H9 (cell line): ENCODE data around the gene GRID2. TPM values are rescaled to one million over a fixed set of nuclear protein-coding genes. Genes with fewer than 3 reads are reported as not detected.
A peak's percentile ranks its signal among the peaks of the same experiment; 100 is the strongest.

Experiments
- DNase-seq: peaks from one replicate; pipeline ENCODE4 v3.0.0-alpha.2; 2017
- H2AFZ ChIP-seq: one replicate; pipeline ENCODE4 v1.6.1; 2013; ENCODE audit warnings: mild to moderate bottlenecking, low read length, control low read depth, moderate library complexity
- H2AK5ac ChIP-seq: 2 replicates; pipeline ENCODE4 v1.6.1; 2013; ENCODE audit warnings: low read length, control low read depth, mixed read lengths; ENCODE audit not compliant: insufficient read length
- H2BK120ac ChIP-seq: one replicate; pipeline ENCODE4 v1.6.1; 2013; ENCODE audit warnings: low read depth, mild to moderate bottlenecking, low read length, control low read depth, inconsistent platforms; ENCODE audit not compliant: poor library complexity, severe bottlenecking
- H2BK12ac ChIP-seq: 2 replicates; pipeline ENCODE4 v1.6.1; 2013; ENCODE audit warnings: low read length, control low read depth, mixed read lengths, low read depth; ENCODE audit not compliant: insufficient read length
- H2BK15ac ChIP-seq: 2 replicates; pipeline ENCODE4 v1.6.1; 2013; ENCODE audit warnings: low read depth, low read length, control low read depth
- H2BK20ac ChIP-seq: one replicate; pipeline ENCODE4 v1.6.1; 2013; ENCODE audit warnings: low read depth, mild to moderate bottlenecking, low read length, control low read depth, inconsistent platforms; ENCODE audit not compliant: poor library complexity, severe bottlenecking
- H2BK5ac ChIP-seq: 2 replicates; pipeline ENCODE4 v1.6.1; 2013; ENCODE audit warnings: low read length, control low read depth, mixed read lengths; ENCODE audit not compliant: insufficient read length
- H3K14ac ChIP-seq: 2 replicates; pipeline ENCODE4 v1.6.1; 2013; ENCODE audit warnings: low read length, control low read depth; ENCODE audit not compliant: insufficient read depth
- H3K18ac ChIP-seq: 2 replicates; pipeline ENCODE4 v1.6.1; 2013; ENCODE audit warnings: low read depth, mild to moderate bottlenecking, mixed read lengths, low read length, control low read depth; ENCODE audit not compliant: insufficient read length
- H3K23ac ChIP-seq: 2 replicates; pipeline ENCODE4 v1.6.1; 2013; ENCODE audit warnings: low read length, control low read depth, mixed read lengths, low read depth; ENCODE audit not compliant: insufficient read length
- H3K23me2 ChIP-seq: 2 replicates; pipeline ENCODE4 v1.6.1; 2013; ENCODE audit warnings: low read depth, mild to moderate bottlenecking, mixed read lengths, low read length, control low read depth; ENCODE audit not compliant: insufficient read length, poor library complexity, severe bottlenecking
- H3K27ac ChIP-seq: 2 replicates; pipeline ENCODE4 v1.5.1; 2013; ENCODE audit warnings: low read length, control low read depth, mixed read lengths, low read depth; ENCODE audit not compliant: insufficient read length
- H3K27me3 ChIP-seq: 2 replicates; pipeline ENCODE4 v1.6.1; 2013; ENCODE audit warnings: low read length, control low read depth, inconsistent platforms; ENCODE audit not compliant: insufficient read depth
- H3K4ac ChIP-seq: 2 replicates; pipeline ENCODE4 v1.6.1; 2013; ENCODE audit warnings: low read depth, mild to moderate bottlenecking, control low read depth, inconsistent platforms, low read length, moderate library complexity
- H3K4me1 ChIP-seq: 2 replicates; pipeline ENCODE4 v1.6.1; 2013; ENCODE audit warnings: low read length, control low read depth, inconsistent platforms; ENCODE audit not compliant: insufficient read depth
- H3K4me2 ChIP-seq: 2 replicates; pipeline ENCODE4 v1.6.1; 2013; ENCODE audit warnings: low read length, control low read depth, mixed read lengths; ENCODE audit not compliant: insufficient read length, insufficient read depth
- H3K56ac ChIP-seq: 2 replicates; pipeline ENCODE4 v1.6.1; 2013; ENCODE audit warnings: low read depth, mild to moderate bottlenecking, mixed read lengths, low read length, control low read depth; ENCODE audit not compliant: insufficient read length
- H3K79me1 ChIP-seq: 2 replicates; pipeline ENCODE4 v1.6.1; 2013; ENCODE audit warnings: low read depth, mild to moderate bottlenecking, moderate library complexity, low read length, control low read depth, inconsistent platforms; ENCODE audit not compliant: insufficient read depth, poor library complexity, severe bottlenecking
- H3K79me2 ChIP-seq: 2 replicates; pipeline ENCODE4 v1.6.1; 2013; ENCODE audit warnings: low read length, control low read depth, inconsistent platforms; ENCODE audit not compliant: insufficient read depth
- H3K9ac ChIP-seq: 2 replicates; pipeline ENCODE4 v1.6.1; 2013; ENCODE audit warnings: low read length, control low read depth, mixed read lengths; ENCODE audit not compliant: insufficient read length; ENCODE audit errors: extremely low read depth
- H3K9me3 ChIP-seq: one replicate; pipeline ENCODE4 v1.6.1; 2013; ENCODE audit warnings: low read depth, low read length, inconsistent platforms; ENCODE audit not compliant: control insufficient read depth
- H3T11ph ChIP-seq: one replicate; pipeline ENCODE4 v1.6.1; 2013; ENCODE audit warnings: mild to moderate bottlenecking, low read length, control low read depth, inconsistent platforms
- H4K20me1 ChIP-seq: one replicate; pipeline ENCODE4 v1.6.1; 2013; ENCODE audit not compliant: control insufficient read depth, insufficient read length, insufficient read depth
- H4K5ac ChIP-seq: 2 replicates; pipeline ENCODE4 v1.6.1; 2013; ENCODE audit warnings: low read depth, mild to moderate bottlenecking, mixed read lengths, low read length, control low read depth; ENCODE audit not compliant: insufficient read length
- H4K8ac ChIP-seq: replicated peaks from 2 replicates; pipeline ENCODE4 v1.6.1; 2013; ENCODE audit warnings: low read length, control low read depth, mixed read lengths, low read depth; ENCODE audit not compliant: insufficient read length
- H4K91ac ChIP-seq: 2 replicates; pipeline ENCODE4 v1.6.1; 2013; ENCODE audit warnings: low read depth, mild to moderate bottlenecking, moderate library complexity, mixed read lengths, low read length, control low read depth; ENCODE audit not compliant: insufficient read length
- H3K27ac Mint-ChIP-seq, 3 experiments: 2 replicates in 2 of 3; 3 replicates in 1 of 3; pipeline ENCODE4 v1.8.0; 2020 to 2021; ENCODE audit warnings: mixed read lengths in 3 of 3, mild to moderate bottlenecking in 1 of 3, moderate library complexity in 1 of 3
- H3K27me3 Mint-ChIP-seq: 2 replicates; pipeline ENCODE4 v1.8.0; 2021; ENCODE audit warnings: low read depth, mild to moderate bottlenecking, moderate library complexity, mixed read lengths
- H3K36me3 Mint-ChIP-seq, 3 experiments: 2 replicates in 2 of 3; 3 replicates in 1 of 3; pipeline ENCODE4 v1.8.0; 2020 to 2021; ENCODE audit warnings: low read depth in 3 of 3, mixed read lengths in 3 of 3; ENCODE audit not compliant: insufficient read depth in 1 of 3
- H3K4me1 Mint-ChIP-seq, 2 experiments: 2 replicates each; pipeline ENCODE4 v1.8.0; 2020; ENCODE audit warnings: mixed read lengths in 2 of 2
- H3K4me3 Mint-ChIP-seq, 2 experiments: 2 replicates in 1 of 2; 3 replicates in 1 of 2; pipeline ENCODE4 v1.8.0; 2020 to 2021; ENCODE audit warnings: mild to moderate bottlenecking in 2 of 2, mixed read lengths in 2 of 2, moderate library complexity in 1 of 2
- H3K9me3 Mint-ChIP-seq, 2 experiments: 2 replicates in 1 of 2; 3 replicates in 1 of 2; pipeline ENCODE4 v1.8.0; 2020; ENCODE audit warnings: mild to moderate bottlenecking in 2 of 2, mixed read lengths in 2 of 2, moderate library complexity in 1 of 2
- WGBS: extraction: QIAGEN DNeasy Blood & Tissue Kit; methylation state at CpG from one replicate; pipeline ENCODE4 v1.1.7; 2013; ENCODE audit warnings: missing lambda C conversion rate, low lambda C conversion rate, mixed read lengths; ENCODE audit not compliant: insufficient read length; ENCODE audit errors: extremely low coverage; 5-methylcytosine and 5-hydroxymethylcytosine counted together
- total RNA-seq: library from RNA; stranded (reverse); gene quantifications from 2 replicates; pipeline ENCODE4 v1.2.1, GENCODE V29; 2021
- TF ChIP-seq, protein P1 (sequence below): fragments of 200-600 bp; sonication (generic); conservative IDR thresholded peaks from 3 replicates; pipeline ENCODE4 v1.8.0; 2021; ENCODE audit warnings: antibody characterized with exemption, mild to moderate bottlenecking

GRID2 gene
- total RNA-seq, 1 experiment from 2014 or later, result 21.8 TPM

DNA sequence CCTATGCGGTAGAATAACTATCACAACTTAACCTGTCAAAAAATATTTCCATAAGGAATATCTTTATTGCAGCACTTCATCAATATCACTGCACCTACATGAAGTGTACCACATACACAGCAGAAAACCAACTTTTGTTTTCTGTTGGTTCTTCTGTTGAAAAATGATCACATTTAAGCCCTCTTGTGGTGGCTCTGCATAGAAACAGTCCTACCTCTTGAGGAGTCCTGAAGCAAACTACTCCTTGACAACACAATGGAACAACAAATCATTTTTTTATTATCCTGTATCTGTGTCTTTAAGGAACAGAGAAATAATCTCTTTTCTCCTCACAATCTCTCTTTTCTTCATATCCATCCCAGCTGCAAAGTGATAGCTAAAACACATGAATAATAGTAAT lies 1484.9 kb downstream of the GRID2 start:
- no peak overlapping the region for H3K9ac ChIP-seq
- H3K27ac Mint-ChIP-seq, result no peak overlapping the region
- H3K36me3 Mint-ChIP-seq, result no peaks in the 10 kb centered on the region
- H3K56ac ChIP-seq, result no peak overlapping the region
- no peak overlapping the region for H2BK20ac ChIP-seq
- no peak overlapping the region for H2BK12ac ChIP-seq
- no peak overlapping the region for H3K23ac ChIP-seq
- H3K23me2 ChIP-seq, result no peaks in the 10 kb centered on the region
- WGBS, result no CpG with 5 or more reads among the region's 1 CpG
- no peak overlapping the region for H2BK5ac ChIP-seq
- no peak overlapping the region for H3K14ac ChIP-seq
- no peak overlapping the region for H3K18ac ChIP-seq
- no peak for DNase-seq
- H3K4me1 ChIP-seq, result peaks cover 5% of the 10 kb centered on the region
- no peaks in the 10 kb centered on the region for H3K9me3 ChIP-seq
- H2BK15ac ChIP-seq, result no peak overlapping the region
- no peaks in the 10 kb centered on the region for H3K9me3 Mint-ChIP-seq
- no peaks in the 10 kb centered on the region; the same call in 1 of the 2 replicates for H3K27me3 Mint-ChIP-seq
- H3K4ac ChIP-seq, result no peak overlapping the region
- no peaks in the 10 kb centered on the region for H4K20me1 ChIP-seq
- H3K4me2 ChIP-seq, result no peak overlapping the region
- no peak overlapping the region for H3T11ph ChIP-seq
- no peak overlapping the region for H3K4me3 Mint-ChIP-seq
- no peak overlapping the region for H4K8ac ChIP-seq
- no peak overlapping the region for H2BK120ac ChIP-seq
- H3K79me1 ChIP-seq, result no peaks in the 10 kb centered on the region
- H2AK5ac ChIP-seq, result no peak overlapping the region
- H4K5ac ChIP-seq, result no peak overlapping the region
- TF ChIP-seq, protein P1, sequence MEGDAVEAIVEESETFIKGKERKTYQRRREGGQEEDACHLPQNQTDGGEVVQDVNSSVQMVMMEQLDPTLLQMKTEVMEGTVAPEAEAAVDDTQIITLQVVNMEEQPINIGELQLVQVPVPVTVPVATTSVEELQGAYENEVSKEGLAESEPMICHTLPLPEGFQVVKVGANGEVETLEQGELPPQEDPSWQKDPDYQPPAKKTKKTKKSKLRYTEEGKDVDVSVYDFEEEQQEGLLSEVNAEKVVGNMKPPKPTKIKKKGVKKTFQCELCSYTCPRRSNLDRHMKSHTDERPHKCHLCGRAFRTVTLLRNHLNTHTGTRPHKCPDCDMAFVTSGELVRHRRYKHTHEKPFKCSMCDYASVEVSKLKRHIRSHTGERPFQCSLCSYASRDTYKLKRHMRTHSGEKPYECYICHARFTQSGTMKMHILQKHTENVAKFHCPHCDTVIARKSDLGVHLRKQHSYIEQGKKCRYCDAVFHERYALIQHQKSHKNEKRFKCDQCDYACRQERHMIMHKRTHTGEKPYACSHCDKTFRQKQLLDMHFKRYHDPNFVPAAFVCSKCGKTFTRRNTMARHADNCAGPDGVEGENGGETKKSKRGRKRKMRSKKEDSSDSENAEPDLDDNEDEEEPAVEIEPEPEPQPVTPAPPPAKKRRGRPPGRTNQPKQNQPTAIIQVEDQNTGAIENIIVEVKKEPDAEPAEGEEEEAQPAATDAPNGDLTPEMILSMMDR, result peak; percentile 71
- no peaks in the 10 kb centered on the region for H3K79me2 ChIP-seq
- no peak overlapping the region for H3K27ac ChIP-seq
- no peaks in the 10 kb centered on the region for H3K27me3 ChIP-seq
- H2AFZ ChIP-seq, result no peak overlapping the region
- H3K4me1 Mint-ChIP-seq, result peaks cover 5 to 6% of the 10 kb centered on the region in 2 experiments; a peak in 3 of 4 replicates
- H4K91ac ChIP-seq, result no peak overlapping the region
